Activated T-helper 1 cell treated with anti-CD3 and anti-CD28 coated beads, Interleukin-12 subunit alpha, Interleukin-12 subunit beta, Interleukin-2, Interleukin-4 antibody, amounts not matched to agents 30 ng/mL and 10 ng/mL and 1 ng/mL, durations not matched to agents 14 hours and 24 hours and 36 hours (primary cell): ENCODE measurements around the gene KIF27. TPM values are rescaled to one million over a fixed set of nuclear protein-coding genes. Genes with fewer than 3 reads are reported as not detected.
"Not testable (repeated sequence)": the region's sequence is repeated elsewhere in the genome, so short reads cannot be mapped to it uniquely, and the experiment has no call there.

ENCODE experiments used
- DNase-seq: peaks from one replicate; pipeline ENCODE4 v3.0.0; 2021; ENCODE audit warnings: low spot score
- H3K27ac Mint-ChIP-seq: one replicate; pipeline ENCODE4 v1.8.0; 2021; ENCODE audit warnings: mild to moderate bottlenecking, mixed read lengths
- H3K27me3 Mint-ChIP-seq: one replicate; pipeline ENCODE4 v1.8.0; 2022; ENCODE audit warnings: mild to moderate bottlenecking, moderate library complexity, mixed read lengths; ENCODE audit not compliant: insufficient read depth
- H3K36me3 Mint-ChIP-seq: one replicate; pipeline ENCODE4 v1.8.0; 2021; ENCODE audit warnings: low read depth, mixed read lengths
- H3K4me1 Mint-ChIP-seq: one replicate; pipeline ENCODE4 v1.8.0; 2021; ENCODE audit warnings: low read depth, mixed read lengths
- H3K4me3 Mint-ChIP-seq: one replicate; pipeline ENCODE4 v1.8.0; 2021; ENCODE audit warnings: mild to moderate bottlenecking, moderate library complexity, mixed read lengths
- H3K9me3 Mint-ChIP-seq: one replicate; pipeline ENCODE4 v1.8.0; 2021; ENCODE audit warnings: mixed read lengths
- intact Hi-C: fragments of 100-400 bp; cut with micrococcal nuclease; formaldehyde crosslinking; loops from one replicate; pipeline ENCODE4 v1.15.1; 2024
- total RNA-seq: library from RNA; stranded (reverse); gene quantifications from 2 replicates; pipeline ENCODE4 v1.2.3, GENCODE V29; 2022

KIF27 gene
- total RNA-seq, 1 donor from 2014 or later: 2.9 TPM

- Mint-ChIP-seq H3K36me3 (peaks cover 7% of the 10 kb centered on the region), H3K27me3 (no peaks in the 10 kb centered on the region), H3K27ac (peak overlapping the region; percentile 94), H3K9me3 (no peaks in the 10 kb centered on the region), H3K4me3 (peak overlapping the region; percentile 92), H3K4me1 (peaks cover 17% of the 10 kb centered on the region)
- peak; percentile 13 for DNase-seq
- intact Hi-C loops: loop anchor here (1.0 kb wide), 4 partner anchors 9 to 333 kb away; partner anchors contain the start of genes HNRNPK, IDNK, KIF27 and RMI1
Measured at GRCh38 chr9:83956086-83956435, 34.8 kb upstream of the KIF27 start.

DNA sequence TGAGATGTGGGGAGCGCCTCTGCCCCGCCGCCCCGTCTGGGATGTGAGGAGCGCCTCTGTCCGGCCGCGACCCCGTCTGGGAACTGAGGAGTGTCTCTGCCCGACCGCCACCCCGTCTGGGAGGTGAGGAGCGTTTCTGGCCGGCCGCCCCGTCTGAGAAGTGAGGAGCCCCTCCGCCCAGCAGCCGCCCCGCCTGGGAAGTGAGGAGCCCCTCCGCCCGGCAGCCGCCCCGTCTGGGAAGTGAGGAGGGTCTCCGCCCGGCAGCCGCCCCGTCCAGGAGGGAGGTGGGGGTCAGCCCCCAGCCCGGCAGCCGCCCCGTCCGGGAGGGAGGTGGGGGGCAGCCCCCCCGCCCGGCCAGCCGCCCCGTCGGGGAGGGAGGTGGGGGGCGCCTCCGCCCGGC, 26.9 kb upstream of the KIF27 start:
- H3K9me3 Mint-ChIP-seq, DNase-seq, H3K27me3 Mint-ChIP-seq, H3K4me1 Mint-ChIP-seq, intact Hi-C loops, H3K27ac Mint-ChIP-seq, H3K4me3 Mint-ChIP-seq: not testable (repeated sequence)
- H3K36me3 Mint-ChIP-seq: peaks cover 22% of the 10 kb centered on the region

GRCh38 chr9:83940590-83941303, 19.5 kb upstream of the KIF27 start:
- H3K27me3 Mint-ChIP-seq: no peaks in the 10 kb centered on the region
- no peak overlapping the region for H3K27ac Mint-ChIP-seq
- no peak overlapping the region for H3K4me3 Mint-ChIP-seq
- no peaks in the 10 kb centered on the region for H3K9me3 Mint-ChIP-seq
- H3K36me3 Mint-ChIP-seq: peaks cover 26% of the 10 kb centered on the region
- H3K4me1 Mint-ChIP-seq: peaks cover 5% of the 10 kb centered on the region
- DNase-seq: no peak
- intact Hi-C loops: no loop called here

GRCh38 chr9:83937861-83938455, 16.7 kb upstream of the KIF27 start:
- DNase-seq: peak; percentile 20
- peaks cover 2% of the 10 kb centered on the region for H3K27me3 Mint-ChIP-seq
- H3K27ac Mint-ChIP-seq: no peak overlapping the region
- no peaks in the 10 kb centered on the region for H3K9me3 Mint-ChIP-seq
- H3K4me3 Mint-ChIP-seq: no peak overlapping the region
- intact Hi-C loops: loop anchor here (1.0 kb wide), 4 partner anchors 17 to 377 kb away; partner anchors contain the start of gene KIF27
- peaks cover 15% of the 10 kb centered on the region for H3K36me3 Mint-ChIP-seq
- peaks cover 5% of the 10 kb centered on the region for H3K4me1 Mint-ChIP-seq

DNA sequence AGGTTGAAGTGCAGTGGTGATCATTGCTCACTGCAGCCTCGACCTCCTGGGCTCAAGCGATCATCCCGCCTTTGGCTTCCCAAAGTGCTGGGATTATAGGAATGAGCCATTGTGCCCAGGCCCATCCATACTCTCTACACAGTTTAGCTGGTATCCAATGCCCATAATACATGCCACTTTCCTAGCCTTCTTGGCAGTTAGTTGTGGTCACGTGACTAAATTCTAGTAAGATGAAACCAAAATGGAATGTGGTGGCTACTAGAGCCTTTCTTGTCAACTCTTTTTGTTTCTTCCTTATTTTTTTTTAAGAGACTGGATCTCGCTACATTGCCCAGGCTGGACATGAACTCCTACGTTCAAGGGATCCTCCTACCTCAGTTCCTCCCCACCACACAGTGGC, 15.3 kb upstream of the KIF27 start:
- Mint-ChIP-seq H3K4me3 (no peak overlapping the region), H3K36me3 (peaks cover 15% of the 10 kb centered on the region), H3K27ac (no peak overlapping the region), H3K27me3 (peaks cover 2% of the 10 kb centered on the region), H3K4me1 (peaks cover 12% of the 10 kb centered on the region), H3K9me3 (no peaks in the 10 kb centered on the region)
- intact Hi-C loops: no loop called here
- no peak for DNase-seq

GRCh38 chr9:83935276-83935935, 14.2 kb upstream of the KIF27 start:
- intact Hi-C loops: no loop called here
- Mint-ChIP-seq H3K4me1 (peaks cover 19% of the 10 kb centered on the region), H3K27ac (no peak overlapping the region), H3K9me3 (no peaks in the 10 kb centered on the region), H3K36me3 (peaks cover 9% of the 10 kb centered on the region), H3K4me3 (no peak overlapping the region), H3K27me3 (peaks cover 3% of the 10 kb centered on the region)
- no peak for DNase-seq

GRCh38 chr9:83934569-83935275, 13.5 kb upstream of the KIF27 start:
- H3K27ac Mint-ChIP-seq: no peak overlapping the region
- H3K27me3 Mint-ChIP-seq: peaks cover 3% of the 10 kb centered on the region
- H3K4me1 Mint-ChIP-seq: peaks cover 19% of the 10 kb centered on the region
- intact Hi-C loops: no loop called here
- H3K9me3 Mint-ChIP-seq: no peaks in the 10 kb centered on the region
- H3K36me3 Mint-ChIP-seq: peaks cover 9% of the 10 kb centered on the region
- H3K4me3 Mint-ChIP-seq: no peak overlapping the region
- no peak for DNase-seq

- intact Hi-C loops: no loop called here
- H3K4me1 Mint-ChIP-seq: peaks cover 19% of the 10 kb centered on the region
- no peak for DNase-seq
- H3K27me3 Mint-ChIP-seq: peaks cover 3% of the 10 kb centered on the region
- no peaks in the 10 kb centered on the region for H3K9me3 Mint-ChIP-seq
- no peak overlapping the region for H3K4me3 Mint-ChIP-seq
- no peak overlapping the region for H3K27ac Mint-ChIP-seq
- H3K36me3 Mint-ChIP-seq: peaks cover 4% of the 10 kb centered on the region
Measured at GRCh38 chr9:83933790-83934189, 12.6 kb upstream of the KIF27 start.

DNA sequence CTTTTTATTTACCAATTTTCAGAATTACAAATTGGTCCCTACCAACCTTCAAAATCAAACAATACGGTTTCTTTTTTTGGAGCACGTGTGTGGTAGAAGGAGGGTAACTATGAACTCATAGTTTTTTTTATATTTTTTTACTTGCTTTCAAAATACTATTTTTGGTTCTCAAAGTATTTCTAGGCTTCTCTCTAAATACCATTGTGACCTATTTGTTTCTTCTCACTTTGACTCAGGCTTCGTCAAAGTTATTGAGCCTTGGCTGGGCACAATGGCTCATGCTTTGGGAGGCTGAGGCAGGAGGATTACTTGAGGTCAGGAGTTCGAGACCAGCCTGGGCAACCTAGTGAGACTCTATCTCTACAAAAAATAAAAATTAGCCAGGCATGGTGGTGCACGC, 11.6 kb upstream of the KIF27 start:
- Mint-ChIP-seq H3K27ac (no peak overlapping the region), H3K4me3 (no peak overlapping the region), H3K27me3 (peaks cover 3% of the 10 kb centered on the region), H3K9me3 (no peaks in the 10 kb centered on the region), H3K36me3 (peaks cover 2% of the 10 kb centered on the region), H3K4me1 (peaks cover 17% of the 10 kb centered on the region)
- intact Hi-C loops: no loop called here
- DNase-seq: no peak

DNA sequence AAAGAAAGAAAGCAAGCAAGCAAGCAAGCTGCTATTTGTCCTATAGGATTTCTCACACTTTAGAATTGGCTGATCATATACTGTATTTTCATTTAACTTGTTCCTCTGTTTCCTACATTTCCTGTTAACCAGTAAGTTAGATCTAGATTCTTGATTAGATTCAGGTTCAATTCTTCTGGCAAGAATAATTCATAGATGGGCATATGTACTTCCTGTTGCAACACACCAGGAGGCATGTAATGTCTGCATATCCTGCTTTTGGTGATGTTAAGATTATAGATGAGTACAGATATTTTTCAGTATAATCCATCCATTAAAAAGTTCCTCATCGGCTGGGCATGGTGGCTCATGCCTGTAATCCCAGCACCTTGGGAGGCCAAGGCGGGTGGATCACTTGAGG, 10.8 kb upstream of the KIF27 start:
- Mint-ChIP-seq H3K4me3 (no peak overlapping the region), H3K27ac (no peak overlapping the region), H3K36me3 (no peaks in the 10 kb centered on the region), H3K4me1 (peaks cover 13% of the 10 kb centered on the region), H3K9me3 (no peaks in the 10 kb centered on the region), H3K27me3 (peaks cover 3% of the 10 kb centered on the region)
- DNase-seq: no peak
- intact Hi-C loops: no loop called here

GRCh38 chr9:83930881-83931280, 9.6 kb upstream of the KIF27 start:
- H3K9me3 Mint-ChIP-seq: no peaks in the 10 kb centered on the region
- H3K4me1 Mint-ChIP-seq: peaks cover 13% of the 10 kb centered on the region
- no peak overlapping the region for H3K4me3 Mint-ChIP-seq
- H3K27ac Mint-ChIP-seq: no peak overlapping the region
- H3K27me3 Mint-ChIP-seq: peaks cover 3% of the 10 kb centered on the region
- no peaks in the 10 kb centered on the region for H3K36me3 Mint-ChIP-seq
- intact Hi-C loops: no loop called here
- no peak for DNase-seq

GRCh38 chr9:83927591-83927990, 6.4 kb upstream of the KIF27 start:
- Mint-ChIP-seq H3K4me1 (peaks cover 13% of the 10 kb centered on the region), H3K4me3 (no peak overlapping the region), H3K27ac (no peak overlapping the region), H3K36me3 (no peaks in the 10 kb centered on the region), H3K27me3 (peaks cover 2% of the 10 kb centered on the region), H3K9me3 (no peaks in the 10 kb centered on the region)
- intact Hi-C loops: no loop called here
- DNase-seq: no peak
